SU-DHL-6 (cell line): ENCODE results near the gene ASAP2.

Source experiments
- H2AFZ ChIP-seq: fragments of 200-600 bp; sonication (generic); 2 replicates; pipeline ENCODE4 v1.6.1; 2014; ENCODE audit warnings: low read depth, mild to moderate bottlenecking, moderate library complexity, mixed read lengths, antibody characterized with exemption, low read length; ENCODE audit not compliant: severe bottlenecking
- H3F3A ChIP-seq: fragments of 200-600 bp; shearing (Covaris generic); 2 replicates; pipeline ENCODE4 v1.6.0; 2016; ENCODE audit warnings: antibody characterized with exemption, mild to moderate bottlenecking; ENCODE audit not compliant: insufficient read depth
- H3K27ac ChIP-seq: fragments of 200-600 bp; sonication (generic); 2 replicates; pipeline ENCODE4 v1.5.1; 2016; ENCODE audit warnings: low read depth, mild to moderate bottlenecking, low read length, moderate library complexity, mixed read lengths
- H3K27me3 ChIP-seq: fragments of 200-600 bp; sonication (generic), shearing (Covaris generic); 2 replicates; pipeline ENCODE4 v1.6.0; 2014; ENCODE audit warnings: mild to moderate bottlenecking, low read length
- H3K36me3 ChIP-seq: fragments of 200-600 bp; sonication (generic); 2 replicates; pipeline ENCODE4 v1.6.1; 2014; ENCODE audit warnings: mild to moderate bottlenecking, low read length, mixed read lengths
- H3K4me2 ChIP-seq: fragments of 300-600, 200-600 bp; shearing (Covaris generic), sonication (generic); 2 replicates; pipeline ENCODE4 v1.6.0; 2014; ENCODE audit warnings: low read length, low read depth, mild to moderate bottlenecking; ENCODE audit not compliant: poor library complexity, severe bottlenecking
- H3K4me3 ChIP-seq: fragments of 200-600 bp; sonication (generic); 2 replicates; pipeline ENCODE4 v1.5.1; 2014; ENCODE audit warnings: antibody characterized with exemption, low read length, mild to moderate bottlenecking, mixed read lengths; ENCODE audit not compliant: insufficient read depth, poor library complexity, severe bottlenecking
- H3K79me2 ChIP-seq: fragments of 200-600 bp; sonication (generic); 2 replicates; pipeline ENCODE4 v1.6.1; 2014; ENCODE audit warnings: mild to moderate bottlenecking, low read length, moderate library complexity; ENCODE audit not compliant: insufficient read depth
- H3K9ac ChIP-seq: fragments of 200-600 bp; sonication (generic); 2 replicates; pipeline ENCODE4 v1.7.0; 2014; ENCODE audit warnings: mild to moderate bottlenecking, low read length
- H3K9me2 ChIP-seq: fragments of 200-600 bp; sonication (generic); replicated peaks from 2 replicates; pipeline ENCODE4 v1.6.1; 2014; ENCODE audit warnings: low read length; ENCODE audit not compliant: insufficient read depth
- H3K9me3 ChIP-seq: fragments of 200-600 bp; sonication (generic); 2 replicates; pipeline ENCODE4 v1.6.1; 2014; ENCODE audit warnings: low read length, mixed read lengths; ENCODE audit not compliant: insufficient read depth
- H4K20me1 ChIP-seq: fragments of 200-600 bp; sonication (generic); 2 replicates; pipeline ENCODE4 v1.6.1; 2014; ENCODE audit warnings: low read depth, mild to moderate bottlenecking, antibody characterized with exemption, low read length, moderate library complexity, mixed read lengths
- EZH2phosphoT487 ChIP-seq: fragments of 200-600 bp; sonication (generic), shearing (Covaris generic); conservative IDR thresholded peaks from 2 replicates; pipeline ENCODE4 v1.6.1; 2018; ENCODE audit warnings: mild to moderate bottlenecking, antibody characterized with exemption, low read length, moderate library complexity, mixed read lengths
- TF ChIP-seq, protein P1 (sequence below): fragments of 200-600 bp; sonication (generic); IDR thresholded peaks from one replicate; pipeline ENCODE4 v1.5.1; 2017; ENCODE audit warnings: antibody characterized with exemption, mild to moderate bottlenecking, low read length, moderate library complexity; ENCODE audit not compliant: insufficient read depth, poor library complexity, severe bottlenecking

Gene ASAP2

DNA sequence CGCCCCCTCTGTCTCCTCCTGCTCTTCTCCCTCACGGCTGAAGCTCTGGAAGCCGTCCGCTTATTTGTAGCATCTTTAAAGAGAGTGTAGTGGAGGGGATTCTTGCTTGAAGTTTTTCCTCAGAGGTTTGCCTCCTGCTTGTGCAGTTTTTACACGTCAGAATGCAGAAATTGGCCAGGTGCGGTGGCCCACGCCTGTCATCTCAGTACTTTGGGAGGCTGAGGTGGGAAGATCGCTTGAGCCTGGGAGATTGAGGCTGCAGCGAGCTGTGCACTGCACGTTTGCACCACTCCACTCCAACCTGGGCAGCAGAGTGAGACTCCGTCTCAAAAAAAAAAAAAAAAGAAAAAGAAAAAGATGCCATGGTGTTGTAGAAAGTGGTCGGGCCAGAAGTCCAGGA is 147.7 kb downstream of the ASAP2 start:
- Histone ChIP-seq H4K20me1 (no peaks in the 10 kb centered on the region), H3K27ac (no peak overlapping the region), H3K27me3 (no peaks in the 10 kb centered on the region), H3K9ac (no peak overlapping the region), H3K79me2 (no peaks in the 10 kb centered on the region), H3K4me3 (no peak overlapping the region), H3K9me3 (no peaks in the 10 kb centered on the region), H3F3A (no peaks in the 10 kb centered on the region), H3K36me3 (no peaks in the 10 kb centered on the region), H3K9me2 (no peaks in the 10 kb centered on the region), H3K4me2 (no peak overlapping the region), H2AFZ (no peak overlapping the region)
- TF ChIP-seq EZH2phosphoT487 = no peak

DNA sequence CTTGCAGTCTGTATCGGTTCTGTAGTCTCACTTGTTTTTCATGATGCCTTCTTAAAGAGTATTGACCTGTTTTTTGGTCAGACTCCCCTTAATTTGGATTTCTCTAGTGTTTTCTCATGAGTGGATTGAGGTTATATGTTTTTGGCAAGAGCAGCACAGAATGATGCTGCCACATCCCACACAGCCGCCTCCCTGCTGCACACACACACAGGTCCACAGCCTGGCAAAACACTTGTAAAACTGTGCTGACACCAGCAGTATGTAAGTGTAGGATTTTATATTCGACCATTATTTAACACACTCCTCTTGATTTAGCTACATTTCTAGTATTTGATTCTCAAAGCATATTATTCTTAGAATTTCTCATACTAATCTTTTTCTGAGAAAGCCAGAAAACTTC is 148.7 kb downstream of the ASAP2 start:
- Histone ChIP-seq H3K27me3 (no peaks in the 10 kb centered on the region), H3K9ac (no peak overlapping the region), H3K9me2 (no peaks in the 10 kb centered on the region), H3K27ac (no peak overlapping the region), H3K9me3 (no peaks in the 10 kb centered on the region), H3K36me3 (no peaks in the 10 kb centered on the region), H3K4me2 (no peak overlapping the region), H3K4me3 (no peak overlapping the region), H4K20me1 (no peaks in the 10 kb centered on the region), H3K79me2 (no peaks in the 10 kb centered on the region), H2AFZ (no peak overlapping the region), H3F3A (no peaks in the 10 kb centered on the region)
- no peak for TF ChIP-seq EZH2phosphoT487
- TF ChIP-seq, protein P1, sequence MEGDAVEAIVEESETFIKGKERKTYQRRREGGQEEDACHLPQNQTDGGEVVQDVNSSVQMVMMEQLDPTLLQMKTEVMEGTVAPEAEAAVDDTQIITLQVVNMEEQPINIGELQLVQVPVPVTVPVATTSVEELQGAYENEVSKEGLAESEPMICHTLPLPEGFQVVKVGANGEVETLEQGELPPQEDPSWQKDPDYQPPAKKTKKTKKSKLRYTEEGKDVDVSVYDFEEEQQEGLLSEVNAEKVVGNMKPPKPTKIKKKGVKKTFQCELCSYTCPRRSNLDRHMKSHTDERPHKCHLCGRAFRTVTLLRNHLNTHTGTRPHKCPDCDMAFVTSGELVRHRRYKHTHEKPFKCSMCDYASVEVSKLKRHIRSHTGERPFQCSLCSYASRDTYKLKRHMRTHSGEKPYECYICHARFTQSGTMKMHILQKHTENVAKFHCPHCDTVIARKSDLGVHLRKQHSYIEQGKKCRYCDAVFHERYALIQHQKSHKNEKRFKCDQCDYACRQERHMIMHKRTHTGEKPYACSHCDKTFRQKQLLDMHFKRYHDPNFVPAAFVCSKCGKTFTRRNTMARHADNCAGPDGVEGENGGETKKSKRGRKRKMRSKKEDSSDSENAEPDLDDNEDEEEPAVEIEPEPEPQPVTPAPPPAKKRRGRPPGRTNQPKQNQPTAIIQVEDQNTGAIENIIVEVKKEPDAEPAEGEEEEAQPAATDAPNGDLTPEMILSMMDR = no peak

DNA sequence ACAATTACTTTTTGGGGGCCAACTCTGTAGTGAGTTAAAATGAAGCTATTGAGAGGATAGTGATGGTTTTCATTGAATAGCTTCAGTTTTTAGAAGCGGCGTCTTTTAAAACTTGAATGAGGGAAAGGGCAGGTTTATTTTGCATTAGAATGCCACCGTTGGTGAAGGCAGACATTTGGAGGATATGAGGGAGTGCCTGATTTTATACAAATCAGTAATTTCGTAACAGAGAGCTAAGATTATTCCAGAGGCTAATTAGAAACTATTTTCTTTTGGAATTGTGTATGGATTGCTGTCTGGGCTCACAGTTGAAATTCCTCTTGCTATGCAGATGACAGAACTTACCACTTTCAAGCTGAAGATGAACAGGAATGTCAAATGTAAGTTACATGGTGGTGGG is 149.1 kb downstream of the ASAP2 start:
- Histone ChIP-seq H3K36me3 (no peaks in the 10 kb centered on the region), H3F3A (no peaks in the 10 kb centered on the region), H3K79me2 (no peaks in the 10 kb centered on the region), H3K9me3 (no peaks in the 10 kb centered on the region), H3K9me2 (no peaks in the 10 kb centered on the region), H2AFZ (no peak overlapping the region), H3K9ac (no peak overlapping the region), H3K4me2 (no peak overlapping the region), H3K4me3 (no peak overlapping the region), H3K27ac (no peak overlapping the region), H3K27me3 (no peaks in the 10 kb centered on the region), H4K20me1 (no peaks in the 10 kb centered on the region)
- no peak for TF ChIP-seq EZH2phosphoT487
- TF ChIP-seq, protein P1 = no peak

DNA sequence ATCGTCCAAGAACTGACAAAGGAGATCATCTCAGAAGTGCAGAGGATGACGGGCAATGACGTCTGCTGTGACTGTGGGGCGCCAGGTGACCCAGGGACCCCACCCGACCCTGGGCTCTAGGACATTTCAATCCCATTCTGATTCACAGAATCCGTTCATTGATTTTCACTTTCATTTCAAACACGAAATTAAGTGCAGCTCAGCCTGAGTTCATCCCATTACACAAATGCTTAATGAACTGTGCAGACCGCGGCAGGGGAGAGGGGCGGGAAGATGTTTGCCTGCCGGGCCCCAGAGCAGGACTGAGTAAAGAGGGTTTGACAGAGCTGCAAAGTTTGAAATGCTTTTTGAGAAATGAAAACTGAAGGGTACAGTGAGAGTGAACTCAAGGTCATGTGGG is 149.6 kb downstream of the ASAP2 start:
- Histone ChIP-seq H3K27ac (no peak overlapping the region), H3K79me2 (no peaks in the 10 kb centered on the region), H3K9me3 (no peaks in the 10 kb centered on the region), H4K20me1 (no peaks in the 10 kb centered on the region), H3K9ac (no peak overlapping the region), H3K4me2 (no peak overlapping the region), H3F3A (no peaks in the 10 kb centered on the region), H3K36me3 (no peaks in the 10 kb centered on the region), H2AFZ (no peak overlapping the region), H3K9me2 (no peaks in the 10 kb centered on the region), H3K4me3 (no peak overlapping the region), H3K27me3 (no peaks in the 10 kb centered on the region)
- no peak for TF ChIP-seq EZH2phosphoT487
- TF ChIP-seq, protein P1 = no peak
